ENCODE results near the gene TPRKB.
"Not testable (repeated sequence)": the region's sequence is repeated elsewhere in the genome, so short reads cannot be mapped to it uniquely, and the experiment has no call there.

The TPRKB gene

GRCh38 chr2:73700661-73701447 is 36.3 kb downstream of the TPRKB start:
- no peak for DNase-seq (ENCODE audit: extremely low read depth in 1 of 2, low read depth in 1 of 2)

GRCh38 chr2:73700131-73700611 is 37.0 kb downstream of the TPRKB start:
- DNase-seq (ENCODE audit: extremely low read depth in 1 of 2, low read depth in 1 of 2): no peak

GRCh38 chr2:73699437-73699836 is 37.7 kb downstream of the TPRKB start:
- DNase-seq (ENCODE audit: extremely low read depth in 1 of 2, low read depth in 1 of 2): no peak

- no peak for DNase-seq (ENCODE audit: extremely low read depth in 1 of 2, low read depth in 1 of 2)
Measured at GRCh38 chr2:73698101-73698500, 39.0 kb downstream of the TPRKB start.

- no peak for DNase-seq (ENCODE audit: extremely low read depth in 1 of 2, low read depth in 1 of 2)
Measured at GRCh38 chr2:73697606-73698005, 39.5 kb downstream of the TPRKB start.

- DNase-seq (ENCODE audit: extremely low read depth in 1 of 2, low read depth in 1 of 2): not testable (repeated sequence)
Measured at GRCh38 chr2:73696985-73697384, 40.2 kb downstream of the TPRKB start.

- not testable (repeated sequence) for DNase-seq (ENCODE audit: extremely low read depth in 1 of 2, low read depth in 1 of 2)
Measured at GRCh38 chr2:73696521-73696920, 40.6 kb downstream of the TPRKB start.

GRCh38 chr2:73690372-73691088 is 46.6 kb downstream of the TPRKB start:
- DNase-seq (ENCODE audit: extremely low read depth in 1 of 2, low read depth in 1 of 2): not testable (repeated sequence)

- DNase-seq (ENCODE audit: extremely low read depth in 1 of 2, low read depth in 1 of 2): not testable (repeated sequence)
Measured at GRCh38 chr2:73688494-73688893, 48.7 kb downstream of the TPRKB start.

- DNase-seq (ENCODE audit: extremely low read depth in 1 of 2, low read depth in 1 of 2): no peak
Measured at GRCh38 chr2:73685764-73686438, 51.2 kb downstream of the TPRKB start.

GRCh38 chr2:73684905-73685304 is 52.2 kb downstream of the TPRKB start:
- DNase-seq (ENCODE audit: extremely low read depth in 1 of 2, low read depth in 1 of 2): not testable (repeated sequence)

GRCh38 chr2:73684325-73684724 is 52.8 kb downstream of the TPRKB start:
- DNase-seq (ENCODE audit: extremely low read depth in 1 of 2, low read depth in 1 of 2): not testable (repeated sequence)

- DNase-seq (ENCODE audit: extremely low read depth in 1 of 2, low read depth in 1 of 2): not testable (repeated sequence)
Measured at GRCh38 chr2:73679951-73680571, 57.1 kb downstream of the TPRKB start.

All from activated CD8-positive, alpha-beta memory T cell treated with anti-CD3 and anti-CD28 coated beads for 1 hour (primary cell).